Measurements from ENCODE around the gene AK8.
"Not testable (repeated sequence)": the region's sequence is repeated elsewhere in the genome, so short reads cannot be mapped to it uniquely, and the experiment has no call there.

Gene AK8

GRCh38 chr9:132795511-132796303 is 82.4 kb downstream of the AK8 start:
- no peak for DNase-seq

DNA sequence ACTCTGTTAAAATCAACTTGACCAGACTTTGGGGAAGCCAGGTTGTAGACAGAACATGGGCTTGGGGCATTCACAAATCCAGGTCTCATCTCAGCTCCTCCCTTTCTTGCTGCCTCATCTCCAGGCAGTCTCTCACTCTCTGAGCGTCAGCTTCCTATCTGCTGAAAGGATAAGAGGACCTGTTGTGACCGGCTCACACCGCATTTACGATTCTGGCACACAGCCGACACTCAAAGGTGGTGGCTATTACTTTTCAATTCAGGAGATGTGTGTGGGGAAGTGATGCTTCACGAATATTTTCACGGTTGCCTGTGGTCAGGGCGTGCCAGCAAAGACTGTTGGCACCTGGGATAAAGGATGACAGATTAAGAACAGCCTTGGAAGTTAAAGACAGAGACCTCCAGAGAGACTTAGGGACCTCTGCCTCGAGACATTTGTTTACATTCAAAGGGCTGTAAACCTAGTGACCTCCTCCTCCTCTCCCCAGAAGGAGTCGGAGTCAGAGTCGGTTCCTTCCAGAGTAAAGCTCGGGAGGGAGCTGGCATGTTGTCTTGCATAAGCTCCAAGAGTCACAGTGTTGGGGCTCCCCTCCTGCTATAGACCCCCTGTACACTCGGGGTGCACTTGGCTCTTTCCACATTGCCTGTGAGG is 83.2 kb downstream of the AK8 start:
- DNase-seq = peak; percentile 69

DNA sequence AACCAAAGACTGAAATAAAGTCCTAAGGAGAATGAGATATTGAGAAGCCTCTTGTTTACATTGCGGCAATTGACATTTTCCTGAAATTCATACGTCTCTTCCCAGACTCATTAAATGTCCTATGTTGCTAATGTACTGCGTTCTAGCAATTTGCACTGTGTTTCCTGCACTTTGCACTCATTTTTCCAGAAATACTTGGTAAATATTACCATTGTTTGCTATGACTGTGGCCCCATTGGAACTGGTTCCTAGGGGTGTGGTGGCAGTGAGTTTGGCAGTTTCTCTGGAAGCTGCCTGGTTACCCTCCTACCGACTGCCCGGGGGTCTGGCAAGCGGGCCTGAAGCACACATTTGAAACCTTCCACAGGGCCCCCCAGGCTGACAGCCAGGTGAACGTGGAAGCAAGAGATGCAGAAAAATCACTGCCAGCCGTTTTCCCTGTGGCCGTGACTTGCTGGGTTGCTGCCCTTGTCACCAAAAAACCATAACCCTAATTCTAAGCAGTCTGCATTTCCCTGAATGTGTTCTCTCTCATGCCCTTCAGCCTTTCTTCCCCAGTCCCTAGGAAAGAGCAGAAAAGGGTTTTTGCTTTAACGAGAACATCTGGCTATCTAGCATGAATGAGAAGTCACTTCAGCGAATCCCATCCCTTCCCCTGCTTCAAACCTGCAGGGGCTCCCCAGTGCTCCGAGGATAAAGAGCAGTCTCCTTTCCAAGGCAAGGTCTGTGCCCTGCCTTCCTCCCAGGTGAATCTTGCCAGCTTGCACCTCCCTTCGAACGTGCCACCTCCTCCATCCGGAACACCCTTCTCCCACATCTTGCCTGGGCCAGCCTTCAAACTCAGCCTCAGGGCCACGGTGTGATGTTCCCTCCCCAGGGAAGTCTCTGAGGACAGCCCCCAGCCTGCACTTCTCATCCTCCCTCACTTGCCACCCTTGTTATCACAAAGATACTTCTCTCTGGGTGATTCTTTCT is 84.2 kb downstream of the AK8 start:
- no peak for DNase-seq

GRCh38 chr9:132792547-132792946 is 85.5 kb downstream of the AK8 start:
- DNase-seq = no peak

- no peak for DNase-seq
Measured at GRCh38 chr9:132791699-132792240, 86.3 kb downstream of the AK8 start.

DNA sequence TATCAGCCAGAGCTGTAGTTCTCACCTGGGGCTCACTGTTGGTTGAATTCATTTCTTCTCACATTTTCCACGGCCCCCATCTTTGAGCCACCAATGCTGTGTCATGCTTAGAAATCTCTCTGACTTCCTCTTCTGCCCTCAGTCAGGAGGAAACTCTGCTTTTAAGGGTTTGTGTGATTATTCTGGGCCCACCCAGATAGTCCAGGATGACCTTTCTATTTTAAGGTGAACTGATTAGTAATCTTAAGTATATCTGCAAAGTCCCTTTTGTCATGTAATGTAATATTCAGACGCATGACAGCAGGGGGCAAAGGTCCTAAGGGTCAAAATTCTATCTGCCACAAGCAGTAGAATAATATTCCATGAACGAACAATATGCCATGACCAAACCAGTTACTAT is 88.4 kb downstream of the AK8 start:
- DNase-seq = peak; percentile 62

GRCh38 chr9:132788378-132788777 is 89.7 kb downstream of the AK8 start:
- no peak for DNase-seq

- DNase-seq = no peak
Measured at GRCh38 chr9:132787748-132788159, 90.3 kb downstream of the AK8 start.

DNA sequence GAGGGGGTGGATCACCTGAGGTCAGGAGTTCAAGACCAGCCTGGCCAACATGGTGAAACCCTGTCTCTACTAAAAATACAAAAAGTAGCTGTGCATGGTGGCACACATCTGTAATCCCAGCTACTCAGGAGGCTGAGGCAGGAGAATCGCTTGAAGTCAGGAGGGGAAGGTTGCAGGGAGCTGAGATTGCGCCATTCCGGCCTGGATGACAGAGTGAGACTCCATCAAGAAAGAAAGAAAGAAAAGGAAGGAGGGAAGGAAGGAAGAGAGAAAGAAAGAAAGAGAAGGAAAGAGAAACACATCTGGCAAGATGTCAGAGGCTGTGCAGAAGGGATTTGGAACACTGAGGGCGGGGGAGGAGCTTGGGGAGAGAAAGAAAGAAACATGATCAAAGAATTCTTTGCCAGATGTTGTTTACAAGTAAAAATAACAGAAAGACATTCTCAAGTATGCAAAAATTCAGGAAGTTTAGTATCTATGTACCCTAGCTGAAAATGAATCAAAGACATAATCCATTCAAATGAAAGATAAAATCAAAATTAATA is 93.7 kb downstream of the AK8 start:
- no peak for DNase-seq

DNA sequence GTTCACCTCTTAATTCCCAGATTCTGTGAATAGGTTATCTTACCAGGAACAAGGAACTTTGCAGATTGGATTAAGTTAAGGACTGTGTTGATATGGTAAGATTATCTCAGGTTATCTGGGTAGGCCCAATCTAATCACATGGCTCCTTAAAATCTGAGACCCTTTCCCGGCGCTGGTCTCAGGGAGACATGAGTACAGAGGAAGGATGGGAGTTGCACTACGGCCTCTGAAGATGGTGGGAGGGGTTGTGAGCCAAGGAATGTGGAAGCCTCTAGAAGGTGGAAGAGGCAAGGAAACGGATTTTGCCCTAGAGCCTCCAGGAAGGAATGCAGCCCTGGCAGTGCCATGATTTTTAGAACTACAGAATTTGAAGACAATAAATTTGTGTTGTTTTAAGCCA is 95.1 kb downstream of the AK8 start:
- DNase-seq = no peak

- no peak for DNase-seq
Measured at GRCh38 chr9:132782037-132782436, 96.0 kb downstream of the AK8 start.

DNA sequence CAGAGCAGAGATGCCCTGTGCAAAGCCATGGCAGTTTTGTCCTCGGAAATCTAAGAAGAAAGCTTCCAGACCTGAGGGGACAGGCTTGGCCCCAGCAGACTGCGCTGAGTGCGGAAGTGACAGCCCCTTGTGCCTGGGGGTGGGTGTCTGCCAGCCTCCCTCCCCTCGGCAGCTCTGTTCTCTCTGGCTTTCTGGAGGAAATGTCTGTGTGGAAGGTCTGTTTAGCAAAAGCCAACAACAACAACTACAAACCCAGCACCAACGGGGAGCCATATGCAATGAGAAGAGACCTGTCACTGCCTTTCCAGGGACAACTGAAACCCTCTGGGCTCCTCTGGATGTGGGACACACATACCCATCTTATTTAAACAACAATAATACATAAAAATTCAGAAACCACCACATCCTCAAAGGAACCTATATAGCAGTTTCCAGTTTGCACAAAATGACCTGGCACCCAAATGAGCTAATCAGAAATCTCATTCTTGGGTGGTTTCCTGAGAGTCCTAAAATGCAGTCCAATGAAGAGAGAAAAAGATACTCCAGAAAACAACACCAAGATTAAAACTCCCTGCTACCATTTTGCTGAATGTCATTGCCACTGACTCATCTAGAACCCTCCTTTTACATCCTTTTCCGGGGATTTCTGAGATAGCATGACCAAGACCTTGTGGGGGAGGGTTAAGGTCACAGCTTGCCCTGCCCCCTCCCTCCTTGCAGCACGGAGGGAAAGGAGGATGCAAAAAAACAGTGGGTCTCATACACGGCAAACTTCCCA is 97.7 kb downstream of the AK8 start:
- no peak for DNase-seq

DNA sequence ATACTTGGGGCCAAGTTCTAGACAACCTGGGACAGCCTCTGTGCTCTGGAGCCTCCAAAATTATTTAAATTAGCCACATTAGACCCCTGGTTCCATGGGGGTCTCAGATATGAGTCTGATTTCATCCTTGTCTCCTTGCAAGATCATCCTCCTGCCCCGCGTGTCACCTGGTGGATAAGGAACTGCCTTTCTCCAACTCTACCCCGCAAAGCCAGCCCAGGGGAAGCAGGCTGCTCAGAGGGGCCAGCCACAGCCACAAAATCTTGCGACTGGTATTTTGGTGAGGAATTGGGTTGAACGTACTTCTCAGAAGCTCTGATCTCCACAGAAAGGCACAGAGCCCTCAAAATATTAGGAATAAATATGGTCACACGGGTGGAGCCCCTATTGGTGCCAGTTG is 101.2 kb downstream of the AK8 start:
- DNase-seq = no peak

DNA sequence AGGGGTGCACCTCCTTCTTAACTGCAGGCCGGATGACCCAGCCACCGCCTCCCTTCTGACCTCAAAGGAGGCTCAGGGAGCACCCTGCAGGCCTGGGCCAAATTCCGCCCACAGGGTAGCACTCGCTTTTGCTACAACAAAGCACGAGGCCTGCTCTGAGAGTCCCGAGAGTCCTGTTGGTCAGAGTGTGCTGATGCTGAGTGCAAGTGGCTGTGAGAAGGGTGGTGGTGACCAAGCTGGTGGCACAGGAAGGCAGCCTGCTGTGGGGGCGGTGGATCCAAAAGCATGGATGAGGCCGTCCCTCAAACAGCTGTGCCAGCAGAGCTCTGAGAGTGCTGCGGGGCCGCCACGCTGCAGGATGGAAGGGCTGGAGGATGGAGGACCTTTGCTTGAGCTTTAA is 101.8 kb downstream of the AK8 start:
- DNase-seq = no peak

DNA sequence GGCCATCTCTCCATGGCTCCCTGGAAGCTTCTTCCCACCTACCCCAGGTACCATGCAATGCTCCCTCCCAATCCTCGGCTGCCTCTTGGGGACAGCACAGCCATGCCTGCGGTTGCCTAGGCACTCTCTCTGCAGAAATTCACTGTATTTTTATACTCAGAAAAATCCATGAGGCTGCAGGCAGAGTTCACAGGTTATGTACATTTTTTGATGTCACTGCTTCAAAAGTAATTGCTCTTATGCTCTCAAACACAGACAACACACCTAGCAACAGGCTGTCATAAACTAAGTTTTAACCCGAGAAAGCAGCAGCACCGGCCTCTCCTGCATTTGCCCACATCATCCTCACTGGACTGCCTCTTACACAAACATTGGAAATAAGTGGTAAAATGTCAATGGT is 102.4 kb downstream of the AK8 start:
- no peak for DNase-seq

DNA sequence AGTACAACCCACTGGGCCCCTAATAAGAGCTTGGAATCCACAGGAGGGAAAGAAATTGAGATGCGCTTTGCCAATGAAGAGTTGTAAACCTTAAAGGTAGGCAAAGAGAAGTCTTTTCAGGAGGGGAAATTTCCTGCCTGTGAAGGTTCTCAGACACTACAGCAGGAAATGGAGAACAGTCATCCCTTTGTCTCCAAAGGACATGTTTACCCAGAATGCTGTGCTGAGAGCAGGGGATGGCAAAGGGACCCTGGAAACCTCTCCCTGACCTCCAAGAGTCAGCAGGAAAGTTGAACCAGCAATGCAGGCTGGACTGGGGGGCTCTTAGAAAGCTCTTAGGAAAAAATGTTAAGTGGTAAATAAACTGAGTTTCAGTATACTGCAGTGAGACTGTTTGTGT is 103.2 kb downstream of the AK8 start:
- no peak for DNase-seq

- DNase-seq = no peak
Measured at GRCh38 chr9:132773764-132774339, 104.2 kb downstream of the AK8 start.

- no peak for DNase-seq
Measured at GRCh38 chr9:132773093-132773492, 105.0 kb downstream of the AK8 start.

GRCh38 chr9:132771752-132772151 is 106.3 kb downstream of the AK8 start:
- not testable (repeated sequence) for DNase-seq

- no peak for DNase-seq
Measured at GRCh38 chr9:132770770-132771310, 107.2 kb downstream of the AK8 start.
